ENCODE results near the gene TAS1R3. TPM values are rescaled to one million over a fixed set of nuclear protein-coding genes. Genes with fewer than 3 reads are reported as not detected.
A peak's percentile ranks its signal among the peaks of the same experiment; 100 is the strongest.

Gene TAS1R3
- total and polyA plus RNA-seq, 2 of the 4 experiments (the other 2 are of a cell fraction), result under 0.01 to 0.05 TPM

DNA sequence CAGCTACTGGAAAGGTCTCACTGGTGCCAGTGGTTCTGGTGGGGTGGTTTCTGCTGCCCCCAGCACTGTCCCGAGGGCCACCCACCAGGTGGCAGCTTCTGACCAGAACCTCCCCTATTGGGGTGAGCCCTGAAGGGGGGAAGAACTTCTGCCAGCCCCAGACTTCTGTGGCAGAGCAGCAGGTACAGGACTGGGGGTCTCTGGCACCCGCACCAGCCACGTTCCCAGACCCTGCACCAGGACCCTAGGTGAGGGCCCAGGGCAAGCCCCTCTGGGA is 21.0 kb upstream of the TAS1R3 start:
- H4K5ac ChIP-seq (ENCODE audit: low read depth, low read length), result no peak overlapping the region
- no peak overlapping the region for H2BK120ac ChIP-seq (ENCODE audit: low read depth, low read length)
- ATAC-seq (ENCODE audit: low read depth) (no peak), DNase-seq (no peak)
- peaks cover 3% of the 10 kb centered on the region for H3K9me1 ChIP-seq (ENCODE audit: insufficient read depth, low read length)
- no peaks in the 10 kb centered on the region for H3K27me3 ChIP-seq (ENCODE audit: control insufficient read depth, insufficient read depth, low read length)
- no peak overlapping the region for H3K9ac ChIP-seq (ENCODE audit: low read depth, low read length)
- no peak overlapping the region for H4K8ac ChIP-seq (ENCODE audit: low read depth in 2 of 2, low read length in 2 of 2)
- in situ Hi-C loops (cut with MboI; ENCODE audit: low sequenced_read_pairs) (no loop called here), dilution Hi-C loops (cut with HindIII; ENCODE audit: low sequenced_read_pairs, unreplicated experiment) (no loop called here), intact Hi-C loops (cut with micrococcal nuclease) (no loop called here)
- no peak overlapping the region for H3K14ac ChIP-seq (replicated peaks; ENCODE audit: low read depth, low read length)
- peak overlapping the region; percentile 76 for H2AK9ac ChIP-seq (replicated peaks; ENCODE audit: low read depth, low read length, poor library complexity)
- peaks cover 51% of the 10 kb centered on the region for H4K20me1 ChIP-seq (ENCODE audit: insufficient read depth, low read length)
- no peak overlapping the region for H2AK5ac ChIP-seq (ENCODE audit: low read depth, low read length)
- no peak overlapping the region for H2BK5ac ChIP-seq (ENCODE audit: low read depth, low read length, poor library complexity, severe bottlenecking)
- H2AFZ ChIP-seq (replicated peaks; ENCODE audit: low read length, poor library complexity), result no peak overlapping the region
- TF ChIP-seq CEBPB (IDR thresholded peaks at IDR 0.05; ENCODE audit: low read depth, low read length) (no peak), POLR2A (IDR thresholded peaks at IDR 0.05; ENCODE audit: low read depth, low read length) (no peak), RFX5 (IDR thresholded peaks at IDR 0.05; ENCODE audit: low read depth, low read length) (no peak), RAD21 (IDR thresholded peaks at IDR 0.05; ENCODE audit: low read length) (no peak), MAZ (IDR thresholded peaks at IDR 0.05; ENCODE audit: borderline replicate concordance, low read depth, low read length) (no peak), BHLHE40 (IDR thresholded peaks at IDR 0.05; ENCODE audit: low read depth, low read length) (no peak), FOS (IDR thresholded peaks at IDR 0.05; ENCODE audit: low read depth, low read length) (no peak), SMC3 (IDR thresholded peaks at IDR 0.05; ENCODE audit: low read depth, low read length) (no peak), CHD1 (IDR thresholded peaks at IDR 0.05; ENCODE audit: low read depth, low read length) (no peak), RCOR1 (IDR thresholded peaks at IDR 0.05; ENCODE audit: insufficient replicate concordance, low read length) (no peak)
- TF ChIP-seq, protein P1, sequence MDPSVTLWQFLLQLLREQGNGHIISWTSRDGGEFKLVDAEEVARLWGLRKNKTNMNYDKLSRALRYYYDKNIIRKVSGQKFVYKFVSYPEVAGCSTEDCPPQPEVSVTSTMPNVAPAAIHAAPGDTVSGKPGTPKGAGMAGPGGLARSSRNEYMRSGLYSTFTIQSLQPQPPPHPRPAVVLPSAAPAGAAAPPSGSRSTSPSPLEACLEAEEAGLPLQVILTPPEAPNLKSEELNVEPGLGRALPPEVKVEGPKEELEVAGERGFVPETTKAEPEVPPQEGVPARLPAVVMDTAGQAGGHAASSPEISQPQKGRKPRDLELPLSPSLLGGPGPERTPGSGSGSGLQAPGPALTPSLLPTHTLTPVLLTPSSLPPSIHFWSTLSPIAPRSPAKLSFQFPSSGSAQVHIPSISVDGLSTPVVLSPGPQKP (IDR thresholded peaks at IDR 0.05; ENCODE audit: borderline replicate concordance, low read depth, low read length), result no peak
- TF ChIP-seq, protein P2, sequence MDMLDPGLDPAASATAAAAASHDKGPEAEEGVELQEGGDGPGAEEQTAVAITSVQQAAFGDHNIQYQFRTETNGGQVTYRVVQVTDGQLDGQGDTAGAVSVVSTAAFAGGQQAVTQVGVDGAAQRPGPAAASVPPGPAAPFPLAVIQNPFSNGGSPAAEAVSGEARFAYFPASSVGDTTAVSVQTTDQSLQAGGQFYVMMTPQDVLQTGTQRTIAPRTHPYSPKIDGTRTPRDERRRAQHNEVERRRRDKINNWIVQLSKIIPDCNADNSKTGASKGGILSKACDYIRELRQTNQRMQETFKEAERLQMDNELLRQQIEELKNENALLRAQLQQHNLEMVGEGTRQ (IDR thresholded peaks at IDR 0.05; ENCODE audit: low read depth, low read length), result no peak
- TF ChIP-seq, protein P3, sequence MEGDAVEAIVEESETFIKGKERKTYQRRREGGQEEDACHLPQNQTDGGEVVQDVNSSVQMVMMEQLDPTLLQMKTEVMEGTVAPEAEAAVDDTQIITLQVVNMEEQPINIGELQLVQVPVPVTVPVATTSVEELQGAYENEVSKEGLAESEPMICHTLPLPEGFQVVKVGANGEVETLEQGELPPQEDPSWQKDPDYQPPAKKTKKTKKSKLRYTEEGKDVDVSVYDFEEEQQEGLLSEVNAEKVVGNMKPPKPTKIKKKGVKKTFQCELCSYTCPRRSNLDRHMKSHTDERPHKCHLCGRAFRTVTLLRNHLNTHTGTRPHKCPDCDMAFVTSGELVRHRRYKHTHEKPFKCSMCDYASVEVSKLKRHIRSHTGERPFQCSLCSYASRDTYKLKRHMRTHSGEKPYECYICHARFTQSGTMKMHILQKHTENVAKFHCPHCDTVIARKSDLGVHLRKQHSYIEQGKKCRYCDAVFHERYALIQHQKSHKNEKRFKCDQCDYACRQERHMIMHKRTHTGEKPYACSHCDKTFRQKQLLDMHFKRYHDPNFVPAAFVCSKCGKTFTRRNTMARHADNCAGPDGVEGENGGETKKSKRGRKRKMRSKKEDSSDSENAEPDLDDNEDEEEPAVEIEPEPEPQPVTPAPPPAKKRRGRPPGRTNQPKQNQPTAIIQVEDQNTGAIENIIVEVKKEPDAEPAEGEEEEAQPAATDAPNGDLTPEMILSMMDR (conservative IDR thresholded peaks at IDR 0.05; ENCODE audit: low read depth, low read length), result no peak
- peaks cover 50% of the 10 kb centered on the region for H3K36me3 ChIP-seq (ENCODE audit: control insufficient read depth, insufficient read depth, low read length)
- ChIA-PET CTCF (no interaction called here), POLR2A (ENCODE audit: unreplicated experiment) (no interaction called here)
- H2BK15ac ChIP-seq (ENCODE audit: low read depth, low read length), result no peak overlapping the region
- BruUV-seq (replicated peaks), result no TSS peak
- no peak overlapping the region for H3K4me2 ChIP-seq (ENCODE audit: low read depth, low read length)
- H3K27ac ChIP-seq (ENCODE audit: insufficient read depth, low read length), result no peak overlapping the region
- H3K56ac ChIP-seq (ENCODE audit: extremely low read depth, insufficient read depth, low read length), result no peak overlapping the region
- H3K4me3 ChIP-seq (ENCODE audit: insufficient read depth, low read depth, low read length), result no peak overlapping the region
- H3K4ac ChIP-seq (ENCODE audit: low read depth, low read length), result no peak overlapping the region
- no peak overlapping the region for H4K91ac ChIP-seq (ENCODE audit: insufficient read depth, low read depth, low read length)
- 93% methylated on average over 2 of the region's 3 CpGs; no CpG with 5 or more reads in 1 of the 2 experiments for WGBS, 2 experiments (ENCODE audit: extremely low coverage in 2 of 2, insufficient read length in 1 of 2)
- no peak overlapping the region for H3K23ac ChIP-seq (ENCODE audit: low read depth, low read length)
- H2BK20ac ChIP-seq (ENCODE audit: low read depth, low read length), result no peak overlapping the region
- H3K18ac ChIP-seq (ENCODE audit: low read depth, low read length), result no peak overlapping the region
- no peaks in the 10 kb centered on the region for H3K9me3 ChIP-seq (ENCODE audit: control insufficient read depth, insufficient read depth, low read length)
- peaks cover 3 to 49% of the 10 kb centered on the region in 2 experiments for H3K79me1 ChIP-seq (ENCODE audit: low read depth in 1 of 2, low read length in 2 of 2)
- peaks cover 23% of the 10 kb centered on the region for H3K4me1 ChIP-seq (ENCODE audit: control insufficient read depth, insufficient read depth, low read length)
